Pancreas (tissue), 10 donors: ENCODE results near the gene CDK5. TPM values are rescaled to one million over a fixed set of nuclear protein-coding genes. Genes with fewer than 3 reads are reported as not detected.
A peak's percentile ranks its signal among the peaks of the same experiment; 100 is the strongest.

Experiments
- ATAC-seq, 4 donors: fragments of 200-7000 bp; cut with Tn5 transposase; one replicate each; pipeline versions ENCODE4 v1.8.0 to v1.9.1; 2020; ENCODE audit warnings: mild to moderate bottlenecking in 4 of 4, moderate library complexity in 4 of 4
- DNase-seq, 6 donors: peaks; one replicate each; pipeline ENCODE4 v3.0.0-alpha.2; 2020
- FAIRE-seq: peaks from 2 replicates; lab custom pipeline; 2012; peaks lifted over from hg19 to GRCh38; lab: Jason Lieb, UNC
- H3K27ac ChIP-seq, 4 donors: fragments of 200-600 bp; sonication (generic); 1 replicate in 3 of 4; 2 replicates in 1 of 4; pipeline versions ENCODE4 v1.5.0 to v1.8.0; 2020
- H3K27me3 ChIP-seq, 4 donors: fragments of 200-600 bp; one replicate each; pipeline ENCODE4 v1.8.0; 2021
- H3K36me3 ChIP-seq, 3 donors: fragments of 200-600 bp; sonication (generic) in 1 of 3; one replicate each; pipeline versions ENCODE4 v1.5.0 to v1.8.0; 2020 to 2021
- H3K4me1 ChIP-seq, 3 donors: fragments of 200-600 bp; one replicate each; pipeline ENCODE4 v1.8.0; 2021
- H3K4me3 ChIP-seq, 4 donors: fragments of 200-600 bp; sonication (generic) in 2 of 4; one replicate each; pipeline versions ENCODE4 v1.5.0 to v1.8.0; 2020 to 2021
- H3K9me3 ChIP-seq, 4 donors: fragments of 200-600 bp; one replicate each; pipeline ENCODE4 v1.8.0; 2021
- CTCF ChIP-seq, 4 donors: fragments of 200-600 bp; sonication (generic) in 3 of 4; IDR thresholded peaks; one replicate each; pipeline versions ENCODE4 v1.5.0 to v1.8.0; 2021; ENCODE audit warnings: antibody characterized with exemption in 4 of 4
- WGBS, 2 donors: extraction: QIAGEN DNeasy Blood & Tissue Kit; methylation state at CpG; one replicate each; pipeline ENCODE4 v1.1.7; 2013; 5-methylcytosine and 5-hydroxymethylcytosine counted together
- intact Hi-C, 3 donors: fragments of 100-400 bp; cut with DNase I; formaldehyde crosslinking; loops; one replicate each; pipeline versions ENCODE4 v1.11.1 to v1.14.2; 2022
- polyA plus RNA-seq, 2 donors: library from polyadenylated mRNA; stranded (reverse); fragments of 200-250 nt; gene quantifications; one replicate each; pipeline ENCODE4 v1.2.3, GENCODE V29; 2013
- total RNA-seq, 6 donors: library from RNA; stranded (reverse); fragmentation: NEBNext Ultra II Directional in 4 of 6; extraction: Animal tissue kit (Norgen Biotek cat#: 25700) in 4 of 6; gene quantifications; one replicate each; pipeline versions ENCODE4 v1.2.1 to v1.2.4, GENCODE V29; 2021 to 2023
- donor health status: healthy with polysubstance abuse.
- donor health status: DM: no; HTN: no; CAD: no; lungs with moderate emphysema.
- donor health status: DM: no; HTN: no; CAD: no.
- donor health status: control.
- donor health status: control.
- donor health status: Bipolar disorder and iron deficiency.
- donor health status: DM: yes; HTN: yes; CAD: no.
- donor health status: DM: no; HTN: no; CAD: no.
- donor health status: DM: no; HTN: no; CAD: no.
- donor health status: DM: yes; HTN: yes; CAD: no.

The CDK5 gene
- total and polyA plus RNA-seq, 8 donors, result 3.7 to 7.8 (median 4.8) TPM

- no peak for ATAC-seq
- WGBS, 2 donors, result 18 to 22% methylated on average over 29 of the region's 29 CpGs
- peak overlapping the region; percentile 36 to 81 (median 64) for H3K4me3 ChIP-seq
- no peaks in the 10 kb centered on the region for H3K9me3 ChIP-seq
- TF ChIP-seq CTCF (IDR thresholded peaks at IDR 0.05), result no peak
- H3K27me3 ChIP-seq, result no peaks in the 10 kb centered on the region
- intact Hi-C loops, result no loop called here
- no peaks in the 10 kb centered on the region for H3K36me3 ChIP-seq
- H3K4me1 ChIP-seq, result peaks cover 21 to 23% (median 21%) of the 10 kb centered on the region in 3 donors
- DNase-seq, result peak in 2 of 6 donors; percentile 49 to 64
- no peak overlapping the region for H3K27ac ChIP-seq
- FAIRE-seq, result no peak
Observed at GRCh38 chr7:151056666-151057505, 811 bp downstream of the CDK5 start.

- TF ChIP-seq CTCF (IDR thresholded peaks at IDR 0.05), result no peak
- Histone ChIP-seq H3K4me3 (no peak overlapping the region), H3K36me3 (no peaks in the 10 kb centered on the region), H3K9me3 (no peaks in the 10 kb centered on the region), H3K27ac (no peak overlapping the region), H3K27me3 (no peaks in the 10 kb centered on the region), H3K4me1 (peaks cover 15 to 17% (median 15%) of the 10 kb centered on the region in 3 donors)
- WGBS, 2 donors, result 82 to 87% methylated on average over 6 of the region's 6 CpGs
- DNase-seq (no peak), FAIRE-seq (no peak), ATAC-seq (no peak)
- intact Hi-C loops, result no loop called here
Observed at GRCh38 chr7:151056283-151056665, 1.4 kb downstream of the CDK5 start.

GRCh38 chr7:151053751-151054150 is 3.9 kb downstream of the CDK5 start:
- no peak for TF ChIP-seq CTCF (IDR thresholded peaks at IDR 0.05)
- H3K27me3 ChIP-seq, result no peaks in the 10 kb centered on the region
- no peak for DNase-seq
- intact Hi-C loops, result no loop called here
- no peaks in the 10 kb centered on the region for H3K9me3 ChIP-seq
- no peak for FAIRE-seq
- 83 to 90% methylated on average over 8 of the region's 8 CpGs for WGBS, 2 donors
- H3K4me3 ChIP-seq, result no peak overlapping the region
- no peaks in the 10 kb centered on the region for H3K36me3 ChIP-seq
- no peak for ATAC-seq
- H3K4me1 ChIP-seq, result peaks cover 8 to 16% (median 14%) of the 10 kb centered on the region in 3 donors
- no peak overlapping the region for H3K27ac ChIP-seq

- no peak overlapping the region for H3K4me3 ChIP-seq
- H3K9me3 ChIP-seq, result no peaks in the 10 kb centered on the region
- FAIRE-seq (no peak), ATAC-seq (no peak), DNase-seq (no peak)
- H3K27ac ChIP-seq, result no peak overlapping the region
- peaks cover 8 to 12% (median 10%) of the 10 kb centered on the region in 3 donors for H3K4me1 ChIP-seq
- intact Hi-C loops, result no loop called here
- H3K27me3 ChIP-seq, result no peaks in the 10 kb centered on the region
- TF ChIP-seq CTCF (IDR thresholded peaks at IDR 0.05), result no peak
- WGBS, 2 donors, result 82 to 95% methylated on average over 4 of the region's 4 CpGs
- H3K36me3 ChIP-seq, result no peaks in the 10 kb centered on the region
Observed at GRCh38 chr7:151053096-151053495, 4.6 kb downstream of the CDK5 start.

- Histone ChIP-seq H3K27ac (no peak overlapping the region), H3K4me1 (peaks cover 0 to 4% (median 0%) of the 10 kb centered on the region in 3 donors), H3K36me3 (no peaks in the 10 kb centered on the region), H3K27me3 (no peaks in the 10 kb centered on the region), H3K9me3 (no peaks in the 10 kb centered on the region), H3K4me3 (no peak overlapping the region)
- DNase-seq, result peak in 5 of 6 donors; percentile 62 to 89 (median 73)
- no peak for FAIRE-seq
- WGBS, 2 donors, result 3 to 5% methylated on average over 43 to 50 of the region's 50 CpGs
- peak; percentile 73 to 91 (median 82) for ATAC-seq
- TF ChIP-seq CTCF (IDR thresholded peaks at IDR 0.05), result no peak
- intact Hi-C loops, result no loop called here
Observed at GRCh38 chr7:151051108-151051507, 6.6 kb downstream of the CDK5 start.
